Peyer's patch (tissue), 4 donors: ENCODE results near the gene CPA2.

Experiments
- POLR2A ChIP-seq, 2 donors: fragments of 450-650 bp; IDR thresholded peaks; one replicate each; pipeline ENCODE4 v1.5.1; 2017; ENCODE audit warnings: antibody characterized with exemption in 2 of 2, mild to moderate bottlenecking in 2 of 2, moderate library complexity in 2 of 2
- TF ChIP-seq, protein P1 (sequence below), 6 experiments: fragments of 450-650 bp in 4 of 6; fragments of 200-600 bp in 2 of 6; sonication (generic) in 1 of 6; IDR thresholded peaks; one replicate each; pipeline ENCODE4 v1.5.1; 2017 to 2019; ENCODE audit warnings: antibody characterized with exemption in 6 of 6, mild to moderate bottlenecking in 3 of 6, moderate library complexity in 1 of 6

- TF ChIP-seq, protein P1, sequence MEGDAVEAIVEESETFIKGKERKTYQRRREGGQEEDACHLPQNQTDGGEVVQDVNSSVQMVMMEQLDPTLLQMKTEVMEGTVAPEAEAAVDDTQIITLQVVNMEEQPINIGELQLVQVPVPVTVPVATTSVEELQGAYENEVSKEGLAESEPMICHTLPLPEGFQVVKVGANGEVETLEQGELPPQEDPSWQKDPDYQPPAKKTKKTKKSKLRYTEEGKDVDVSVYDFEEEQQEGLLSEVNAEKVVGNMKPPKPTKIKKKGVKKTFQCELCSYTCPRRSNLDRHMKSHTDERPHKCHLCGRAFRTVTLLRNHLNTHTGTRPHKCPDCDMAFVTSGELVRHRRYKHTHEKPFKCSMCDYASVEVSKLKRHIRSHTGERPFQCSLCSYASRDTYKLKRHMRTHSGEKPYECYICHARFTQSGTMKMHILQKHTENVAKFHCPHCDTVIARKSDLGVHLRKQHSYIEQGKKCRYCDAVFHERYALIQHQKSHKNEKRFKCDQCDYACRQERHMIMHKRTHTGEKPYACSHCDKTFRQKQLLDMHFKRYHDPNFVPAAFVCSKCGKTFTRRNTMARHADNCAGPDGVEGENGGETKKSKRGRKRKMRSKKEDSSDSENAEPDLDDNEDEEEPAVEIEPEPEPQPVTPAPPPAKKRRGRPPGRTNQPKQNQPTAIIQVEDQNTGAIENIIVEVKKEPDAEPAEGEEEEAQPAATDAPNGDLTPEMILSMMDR (IDR thresholded peaks at IDR 0.05), result no peak
- no peak for TF ChIP-seq POLR2A (IDR thresholded peaks at IDR 0.05)
These were observed 27.7 kb downstream of the CPA2 start for GRCh38 chr7:130294314-130294713.
